ENCODE data around the gene RHOA.

GRCh38 chr3:49341996-49342395, 69.8 kb downstream of the RHOA start:
- TF ChIP-seq MAX (IDR thresholded peaks at IDR 0.05) (no peak), EGR1 (IDR thresholded peaks at IDR 0.05) (no peak), EP300 (IDR thresholded peaks at IDR 0.05; ENCODE audit: borderline replicate concordance) (no peak), TEAD4 (IDR thresholded peaks at IDR 0.05) (no peak), TAF1 (IDR thresholded peaks at IDR 0.05; ENCODE audit: low read depth) (no peak), REST (IDR thresholded peaks at IDR 0.05; ENCODE audit: low read depth) (no peak), YY1 (IDR thresholded peaks at IDR 0.05; ENCODE audit: low read depth) (no peak), USF1 (IDR thresholded peaks at IDR 0.05) (no peak), RAD21 (IDR thresholded peaks at IDR 0.05; ENCODE audit: low read depth) (no peak), CEBPB (IDR thresholded peaks at IDR 0.05) (no peak), CREB1 (IDR thresholded peaks at IDR 0.05; ENCODE audit: low read depth) (no peak), TCF12 (IDR thresholded peaks at IDR 0.05; ENCODE audit: low read depth) (no peak)
